SK-N-SH (cell line): ENCODE data around the gene STKLD1.

Experiments
- CTCF ChIP-seq: fragments of 200-600 bp; sonication (generic); IDR thresholded peaks from 2 replicates; pipeline ENCODE4 v1.6.1; 2017; ENCODE audit warnings: antibody characterized with exemption, mild to moderate bottlenecking, moderate library complexity
- RCOR1 ChIP-seq: fragments of 150-350 bp; IDR thresholded peaks from 2 replicates; pipeline ENCODE4 v1.6.1; 2017; ENCODE audit warnings: antibody characterized with exemption, low read length
- RFX5 ChIP-seq: IDR thresholded peaks from 2 replicates; pipeline ENCODE4 v1.6.1; 2012; ENCODE audit warnings: mild to moderate bottlenecking, improper control_type of control experiment, low read length
- TEAD4 ChIP-seq: IDR thresholded peaks from 2 replicates; pipeline ENCODE4 v1.4.0; 2012; ENCODE audit warnings: mild to moderate bottlenecking, borderline replicate concordance; ENCODE audit not compliant: insufficient read depth
- USF1 ChIP-seq: IDR thresholded peaks from 2 replicates; pipeline ENCODE4 v1.4.0; 2012; ENCODE audit warnings: low read depth, borderline replicate concordance

GRCh38 chr9:133341369-133342068 lies 34.6 kb upstream of the STKLD1 start:
- TF ChIP-seq RFX5 (no peak), CTCF (no peak), USF1 (no peak), RCOR1 (no peak), TEAD4 (no peak)
